Breast epithelium (tissue), 3 donors: ENCODE data around the gene DDX39B.

ENCODE experiments used
- POLR2AphosphoS5 ChIP-seq, 3 donors: sonication (generic); formaldehyde crosslinking; IDR thresholded peaks; one replicate each; pipeline ENCODE4 v1.6.1; 2017; ENCODE audit warnings: antibody characterized with exemption in 3 of 3
- TF ChIP-seq, protein P1 (sequence below), 3 donors: fragments of 450-650 bp; IDR thresholded peaks; one replicate each; pipeline ENCODE4 v1.5.1; 2016 to 2017; ENCODE audit warnings: antibody characterized with exemption in 3 of 3, mild to moderate bottlenecking in 3 of 3, moderate library complexity in 3 of 3

DNA sequence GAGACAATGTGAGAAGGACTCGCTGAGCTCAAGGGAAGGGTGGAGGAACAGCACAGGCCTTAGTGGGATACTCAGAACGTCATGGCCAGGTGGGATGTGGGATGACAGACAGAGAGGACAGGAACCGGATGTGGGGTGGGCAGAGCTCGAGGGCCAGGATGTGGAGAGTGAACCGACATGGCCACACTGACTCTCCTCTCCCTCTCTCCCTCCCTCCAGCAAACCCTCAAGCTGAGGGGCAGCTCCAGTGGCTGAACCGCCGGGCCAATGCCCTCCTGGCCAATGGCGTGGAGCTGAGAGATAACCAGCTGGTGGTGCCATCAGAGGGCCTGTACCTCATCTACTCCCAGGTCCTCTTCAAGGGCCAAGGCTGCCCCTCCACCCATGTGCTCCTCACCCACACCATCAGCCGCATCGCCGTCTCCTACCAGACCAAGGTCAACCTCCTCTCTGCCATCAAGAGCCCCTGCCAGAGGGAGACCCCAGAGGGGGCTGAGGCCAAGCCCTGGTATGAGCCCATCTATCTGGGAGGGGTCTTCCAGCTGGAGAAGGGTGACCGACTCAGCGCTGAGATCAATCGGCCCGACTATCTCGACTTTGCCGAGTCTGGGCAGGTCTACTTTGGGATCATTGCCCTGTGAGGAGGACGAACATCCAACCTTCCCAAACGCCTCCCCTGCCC, 35.2 kb upstream of the DDX39B start:
- TF ChIP-seq POLR2AphosphoS5 (IDR thresholded peaks at IDR 0.05): no peak
- TF ChIP-seq, protein P1, sequence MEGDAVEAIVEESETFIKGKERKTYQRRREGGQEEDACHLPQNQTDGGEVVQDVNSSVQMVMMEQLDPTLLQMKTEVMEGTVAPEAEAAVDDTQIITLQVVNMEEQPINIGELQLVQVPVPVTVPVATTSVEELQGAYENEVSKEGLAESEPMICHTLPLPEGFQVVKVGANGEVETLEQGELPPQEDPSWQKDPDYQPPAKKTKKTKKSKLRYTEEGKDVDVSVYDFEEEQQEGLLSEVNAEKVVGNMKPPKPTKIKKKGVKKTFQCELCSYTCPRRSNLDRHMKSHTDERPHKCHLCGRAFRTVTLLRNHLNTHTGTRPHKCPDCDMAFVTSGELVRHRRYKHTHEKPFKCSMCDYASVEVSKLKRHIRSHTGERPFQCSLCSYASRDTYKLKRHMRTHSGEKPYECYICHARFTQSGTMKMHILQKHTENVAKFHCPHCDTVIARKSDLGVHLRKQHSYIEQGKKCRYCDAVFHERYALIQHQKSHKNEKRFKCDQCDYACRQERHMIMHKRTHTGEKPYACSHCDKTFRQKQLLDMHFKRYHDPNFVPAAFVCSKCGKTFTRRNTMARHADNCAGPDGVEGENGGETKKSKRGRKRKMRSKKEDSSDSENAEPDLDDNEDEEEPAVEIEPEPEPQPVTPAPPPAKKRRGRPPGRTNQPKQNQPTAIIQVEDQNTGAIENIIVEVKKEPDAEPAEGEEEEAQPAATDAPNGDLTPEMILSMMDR (IDR thresholded peaks at IDR 0.05): no peak
